Measurements from ENCODE around the gene SLBP.

Gene SLBP

GRCh38 chr4:1717129-1718094, 5.3 kb upstream of the SLBP start:
- H3K4me3 ChIP-seq (ENCODE audit: low read length) = no peak overlapping the region
- TF ChIP-seq EZH2phosphoT487 (IDR thresholded peaks at IDR 0.05; ENCODE audit: low read depth) (no peak), CTCF (IDR thresholded peaks at IDR 0.05; ENCODE audit: low read depth, low read length) (no peak)
- peaks cover 22% of the 10 kb centered on the region for H3K36me3 ChIP-seq (replicated peaks; ENCODE audit: low read depth, low read length)
- no peak overlapping the region for H2AFZ ChIP-seq (ENCODE audit: low read depth, low read length)
- no peak overlapping the region for H3K4me2 ChIP-seq (ENCODE audit: low read length)
- no peak overlapping the region for H3K9ac ChIP-seq (ENCODE audit: low read length)
- peaks cover 33% of the 10 kb centered on the region for H3K4me1 ChIP-seq (ENCODE audit: low read length)
- no peaks in the 10 kb centered on the region for H3K27me3 ChIP-seq (ENCODE audit: low read depth, low read length)
- peaks cover 8% of the 10 kb centered on the region; the same call in 1 of the 2 replicates for H4K20me1 ChIP-seq (ENCODE audit: insufficient read depth, low read length)
- H3K27ac ChIP-seq (ENCODE audit: low read length) = no peak overlapping the region
- H3K79me2 ChIP-seq (ENCODE audit: low read length) = peaks cover 95% of the 10 kb centered on the region
- H3K9me3 ChIP-seq (ENCODE audit: insufficient read depth, low read length) = no peaks in the 10 kb centered on the region

- H3K9ac ChIP-seq (ENCODE audit: low read length) = no peak overlapping the region
- H3K9me3 ChIP-seq (ENCODE audit: insufficient read depth, low read length) = no peaks in the 10 kb centered on the region
- peaks cover 91% of the 10 kb centered on the region for H3K79me2 ChIP-seq (ENCODE audit: low read length)
- no peak overlapping the region for H3K27ac ChIP-seq (ENCODE audit: low read length)
- no peak overlapping the region for H2AFZ ChIP-seq (ENCODE audit: low read depth, low read length)
- peaks cover 25% of the 10 kb centered on the region for H3K36me3 ChIP-seq (replicated peaks; ENCODE audit: low read depth, low read length)
- H3K27me3 ChIP-seq (ENCODE audit: low read depth, low read length) = no peaks in the 10 kb centered on the region
- H4K20me1 ChIP-seq (ENCODE audit: insufficient read depth, low read length) = peaks cover 7% of the 10 kb centered on the region
- H3K4me1 ChIP-seq (ENCODE audit: low read length) = peaks cover 33% of the 10 kb centered on the region
- TF ChIP-seq CTCF (IDR thresholded peaks at IDR 0.05; ENCODE audit: low read depth, low read length) = no peak
- H3K4me2 ChIP-seq (ENCODE audit: low read length) = no peak overlapping the region
- H3K4me3 ChIP-seq (ENCODE audit: low read length) = no peak overlapping the region
These were observed 4.2 kb upstream of the SLBP start for GRCh38 chr4:1716065-1716945.

- peaks cover 31% of the 10 kb centered on the region for H3K36me3 ChIP-seq (replicated peaks; ENCODE audit: low read depth, low read length)
- peak overlapping the region; percentile 79 for H3K4me2 ChIP-seq (ENCODE audit: low read length)
- H3K79me2 ChIP-seq (ENCODE audit: low read length) = peaks cover 95% of the 10 kb centered on the region
- H3K9me3 ChIP-seq (ENCODE audit: insufficient read depth, low read length) = no peaks in the 10 kb centered on the region
- H3K4me1 ChIP-seq (ENCODE audit: low read length) = peaks cover 39% of the 10 kb centered on the region
- TF ChIP-seq EZH2phosphoT487 (IDR thresholded peaks at IDR 0.05; ENCODE audit: low read depth) (no peak), CTCF (IDR thresholded peaks at IDR 0.05; ENCODE audit: low read depth, low read length) (no peak)
- H3K4me3 ChIP-seq (ENCODE audit: low read length) = peak overlapping the region; percentile 91; the same call in 1 of the 2 replicates
- H4K20me1 ChIP-seq (ENCODE audit: insufficient read depth, low read length) = peaks cover 18% of the 10 kb centered on the region
- H3K27ac ChIP-seq (ENCODE audit: low read length) = peak overlapping the region; percentile 45
- no peak overlapping the region; the same call in 1 of the 2 replicates for H3K9ac ChIP-seq (ENCODE audit: low read length)
- H3K27me3 ChIP-seq (ENCODE audit: low read depth, low read length) = no peaks in the 10 kb centered on the region
- H2AFZ ChIP-seq (ENCODE audit: low read depth, low read length) = no peak overlapping the region
These were observed 3.1 kb upstream of the SLBP start for GRCh38 chr4:1715002-1715758.

All from OCI-LY3 (cell line).